OCI-LY1 (cell line): ENCODE results near the gene MYRF.

Experiments
- H2AFZ ChIP-seq: fragments of 200-600 bp; sonication (generic), shearing (Covaris generic); 2 replicates; pipeline ENCODE4 v1.6.0; 2014; ENCODE audit warnings: antibody characterized with exemption, mild to moderate bottlenecking, low read length
- H3F3A ChIP-seq: fragments of 200-600 bp; sonication (generic), shearing (Covaris generic); 2 replicates; pipeline ENCODE4 v1.6.0; 2014; ENCODE audit warnings: mild to moderate bottlenecking, antibody characterized with exemption, low read length, moderate library complexity; ENCODE audit not compliant: insufficient read depth
- H3K27ac ChIP-seq: fragments of 200-600 bp; sonication (generic); 2 replicates; pipeline ENCODE4 v1.5.1; 2014; ENCODE audit warnings: low read length, mixed run types, mild to moderate bottlenecking, low read depth; ENCODE audit not compliant: poor library complexity, severe bottlenecking
- H3K27me3 ChIP-seq: fragments of 200-600 bp; sonication (generic); 2 replicates; pipeline ENCODE4 v1.6.0; 2014; ENCODE audit warnings: antibody characterized with exemption, mild to moderate bottlenecking, low read length, moderate library complexity; ENCODE audit not compliant: insufficient read depth
- H3K36me3 ChIP-seq: fragments of 200-600 bp; sonication (generic); 2 replicates; pipeline ENCODE4 v1.6.1; 2014; ENCODE audit warnings: mild to moderate bottlenecking, antibody characterized with exemption, low read length, moderate library complexity, mixed read lengths; ENCODE audit not compliant: insufficient read depth
- H3K4me1 ChIP-seq: fragments of 200-600 bp; sonication (generic); 2 replicates; pipeline ENCODE4 v1.5.1; 2014; ENCODE audit warnings: mild to moderate bottlenecking, low read length, moderate library complexity; ENCODE audit not compliant: insufficient read depth, severe bottlenecking
- H3K4me2 ChIP-seq: fragments of 200-600 bp; sonication (generic), shearing (Covaris generic); 2 replicates; pipeline ENCODE4 v1.6.1; 2014; ENCODE audit warnings: low read length
- H3K4me3 ChIP-seq: fragments of 200-600 bp; sonication (generic); 2 replicates; pipeline ENCODE4 v1.5.1; 2014; ENCODE audit warnings: low read length, low read depth, mild to moderate bottlenecking, mixed read lengths; ENCODE audit not compliant: poor library complexity, severe bottlenecking
- H3K79me2 ChIP-seq: fragments of 200-600 bp; shearing (Covaris generic); 2 replicates; pipeline ENCODE4 v1.6.1; 2016; ENCODE audit warnings: mixed run types, low read length, mixed read lengths; ENCODE audit not compliant: insufficient read depth
- H3K9ac ChIP-seq: fragments of 200-600 bp; sonication (generic), shearing (Covaris generic); 2 replicates; pipeline ENCODE4 v1.6.1; 2014; ENCODE audit warnings: mild to moderate bottlenecking, low read length, mixed read lengths
- H3K9me2 ChIP-seq: fragments of 200-600 bp; sonication (generic), shearing (Covaris generic); 2 replicates; pipeline ENCODE4 v1.6.1; 2014; ENCODE audit warnings: low read depth, mild to moderate bottlenecking, low read length, mixed read lengths
- H3K9me3 ChIP-seq: fragments of 200-600 bp; shearing (Covaris generic); 2 replicates; pipeline ENCODE4 v1.6.1; 2014; ENCODE audit warnings: low read length, mixed read lengths
- H4K20me1 ChIP-seq: fragments of 200-600 bp; sonication (generic), shearing (Covaris generic); 2 replicates; pipeline ENCODE4 v1.6.0; 2016; ENCODE audit warnings: mild to moderate bottlenecking, low read length; ENCODE audit not compliant: insufficient read depth
- EZH2 ChIP-seq: fragments of 200-600 bp; sonication (generic), shearing (Covaris generic); IDR thresholded peaks from 2 replicates; pipeline ENCODE4 v1.8.0; 2017; ENCODE audit warnings: borderline replicate concordance, mixed run types, mild to moderate bottlenecking, antibody characterized with exemption, low read length, moderate library complexity, mixed read lengths
- TF ChIP-seq, protein P1 (sequence below): fragments of 200-600 bp; sonication (generic), shearing (Covaris generic); IDR thresholded peaks from 2 replicates; pipeline ENCODE4 v1.5.1; 2017; ENCODE audit warnings: mild to moderate bottlenecking, antibody characterized with exemption, low read length, moderate library complexity, mixed read lengths

The MYRF gene

DNA sequence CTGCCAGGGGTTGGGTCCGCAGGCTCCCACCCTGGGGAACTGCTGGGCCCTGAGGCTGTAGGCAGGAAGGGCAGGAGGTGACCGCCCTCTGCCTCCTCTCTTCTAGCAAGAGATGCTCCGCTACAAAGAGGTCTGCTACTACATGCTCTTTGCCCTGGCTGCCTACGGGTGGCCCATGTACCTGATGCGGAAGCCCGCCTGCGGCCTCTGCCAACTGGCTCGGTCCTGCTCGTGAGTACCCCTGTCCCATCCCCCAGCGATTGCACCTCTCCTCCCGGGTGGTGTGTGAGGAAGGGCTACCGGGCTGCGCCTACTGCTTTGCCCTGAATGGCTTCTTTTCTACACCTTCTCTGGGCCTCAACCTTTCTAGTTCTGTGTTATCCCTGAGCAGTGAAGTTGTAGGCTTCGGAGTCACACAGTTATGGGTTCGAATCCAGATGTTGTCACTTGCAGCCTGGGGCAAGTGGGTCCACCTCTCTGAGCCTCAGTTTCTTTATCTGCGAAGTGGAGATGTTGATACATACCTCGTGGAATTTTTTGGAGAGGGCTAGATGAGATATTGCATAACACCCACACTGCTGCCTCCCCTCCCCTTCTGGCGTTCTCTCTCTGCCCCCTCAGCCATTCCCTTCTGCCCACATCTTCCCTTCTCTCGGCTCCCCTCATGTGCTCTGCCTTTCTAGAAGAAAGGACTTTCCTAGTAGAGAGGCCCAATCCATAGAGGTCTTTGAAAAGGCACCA, 21.1 kb upstream of the MYRF start:
- Histone ChIP-seq H3F3A (no peaks in the 10 kb centered on the region), H2AFZ (no peak overlapping the region), H3K27me3 (no peaks in the 10 kb centered on the region), H3K4me2 (no peak overlapping the region), H3K9ac (no peak overlapping the region), H3K9me2 (no peaks in the 10 kb centered on the region), H3K9me3 (no peaks in the 10 kb centered on the region), H3K36me3 (no peaks in the 10 kb centered on the region), H3K79me2 (no peaks in the 10 kb centered on the region), H3K27ac (no peak overlapping the region), H4K20me1 (no peaks in the 10 kb centered on the region), H3K4me1 (no peaks in the 10 kb centered on the region), H3K4me3 (no peak overlapping the region)
- TF ChIP-seq, protein P1, sequence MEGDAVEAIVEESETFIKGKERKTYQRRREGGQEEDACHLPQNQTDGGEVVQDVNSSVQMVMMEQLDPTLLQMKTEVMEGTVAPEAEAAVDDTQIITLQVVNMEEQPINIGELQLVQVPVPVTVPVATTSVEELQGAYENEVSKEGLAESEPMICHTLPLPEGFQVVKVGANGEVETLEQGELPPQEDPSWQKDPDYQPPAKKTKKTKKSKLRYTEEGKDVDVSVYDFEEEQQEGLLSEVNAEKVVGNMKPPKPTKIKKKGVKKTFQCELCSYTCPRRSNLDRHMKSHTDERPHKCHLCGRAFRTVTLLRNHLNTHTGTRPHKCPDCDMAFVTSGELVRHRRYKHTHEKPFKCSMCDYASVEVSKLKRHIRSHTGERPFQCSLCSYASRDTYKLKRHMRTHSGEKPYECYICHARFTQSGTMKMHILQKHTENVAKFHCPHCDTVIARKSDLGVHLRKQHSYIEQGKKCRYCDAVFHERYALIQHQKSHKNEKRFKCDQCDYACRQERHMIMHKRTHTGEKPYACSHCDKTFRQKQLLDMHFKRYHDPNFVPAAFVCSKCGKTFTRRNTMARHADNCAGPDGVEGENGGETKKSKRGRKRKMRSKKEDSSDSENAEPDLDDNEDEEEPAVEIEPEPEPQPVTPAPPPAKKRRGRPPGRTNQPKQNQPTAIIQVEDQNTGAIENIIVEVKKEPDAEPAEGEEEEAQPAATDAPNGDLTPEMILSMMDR = no peak
- no peak for TF ChIP-seq EZH2

DNA sequence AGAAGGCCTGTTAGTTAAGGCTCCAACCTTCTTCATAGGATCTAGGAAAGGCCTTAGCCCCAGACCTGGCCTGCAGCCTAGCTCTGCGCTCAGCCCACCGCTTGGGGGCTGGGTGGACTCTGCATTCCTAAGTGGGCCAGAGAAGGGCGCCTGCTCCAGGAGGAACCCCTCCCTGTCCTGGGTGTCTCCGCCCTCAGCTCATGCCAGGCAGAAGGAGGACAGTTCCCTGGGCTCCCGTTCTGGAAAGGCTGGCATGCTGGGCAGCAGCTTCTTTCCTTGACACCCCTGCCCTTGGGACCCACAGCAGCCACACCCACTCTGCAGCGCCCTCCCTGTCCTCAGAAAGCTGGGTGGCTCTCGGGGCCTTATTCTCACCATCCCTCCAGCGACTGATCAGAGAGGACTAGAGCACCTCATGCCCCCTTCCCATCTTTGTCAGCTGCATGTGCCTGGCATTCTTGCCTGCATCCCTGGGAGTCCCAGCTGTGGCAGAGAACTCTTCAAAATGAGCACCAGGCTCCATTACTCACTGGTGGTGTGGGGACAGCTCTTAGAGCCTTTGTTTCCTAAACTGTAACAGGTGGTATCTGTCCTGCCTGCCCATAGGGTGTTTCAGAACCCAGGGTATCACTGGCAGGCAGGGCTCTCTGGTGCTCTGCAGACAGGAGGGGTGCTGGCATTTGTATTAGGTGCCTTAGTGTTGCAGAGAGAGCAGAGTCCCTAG, 20.3 kb upstream of the MYRF start:
- Histone ChIP-seq H3K79me2 (no peaks in the 10 kb centered on the region), H3K4me1 (no peaks in the 10 kb centered on the region), H3F3A (no peaks in the 10 kb centered on the region), H3K9ac (no peak overlapping the region), H3K4me3 (no peak overlapping the region), H4K20me1 (no peaks in the 10 kb centered on the region), H3K27me3 (no peaks in the 10 kb centered on the region), H3K36me3 (no peaks in the 10 kb centered on the region), H3K9me2 (no peaks in the 10 kb centered on the region), H3K4me2 (no peak overlapping the region), H3K27ac (no peak overlapping the region), H2AFZ (no peak overlapping the region), H3K9me3 (no peaks in the 10 kb centered on the region)
- TF ChIP-seq EZH2 = no peak
- TF ChIP-seq, protein P1 = no peak

DNA sequence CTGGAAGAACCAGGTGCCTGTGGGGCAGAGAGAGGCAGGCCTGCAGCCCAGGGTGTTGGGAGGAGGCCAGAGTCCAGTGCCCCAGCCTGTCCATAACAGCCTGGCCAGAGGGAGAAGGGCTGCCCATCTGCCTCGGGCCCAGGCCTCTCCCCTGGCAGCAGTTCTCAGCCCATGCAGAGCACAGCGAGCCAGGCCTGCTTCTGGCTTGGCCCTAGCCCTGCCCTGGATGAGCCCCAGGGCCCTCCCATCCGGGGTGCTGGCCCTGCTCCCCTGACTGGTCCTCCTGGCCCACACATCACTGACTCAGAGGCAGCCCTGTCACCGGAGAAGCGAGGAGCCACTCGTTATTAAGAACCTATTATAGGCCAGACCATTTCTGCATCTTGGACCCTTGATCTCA, 19.7 kb upstream of the MYRF start:
- H3K9me3 ChIP-seq = no peaks in the 10 kb centered on the region
- H4K20me1 ChIP-seq = no peaks in the 10 kb centered on the region
- no peak for TF ChIP-seq EZH2
- TF ChIP-seq, protein P1 = no peak
- H3K36me3 ChIP-seq = no peaks in the 10 kb centered on the region
- no peak overlapping the region for H3K4me3 ChIP-seq
- H2AFZ ChIP-seq = no peak overlapping the region
- no peaks in the 10 kb centered on the region for H3K79me2 ChIP-seq
- no peaks in the 10 kb centered on the region for H3K27me3 ChIP-seq
- H3F3A ChIP-seq = no peaks in the 10 kb centered on the region
- no peaks in the 10 kb centered on the region for H3K4me1 ChIP-seq
- no peak overlapping the region for H3K4me2 ChIP-seq
- H3K9me2 ChIP-seq = no peaks in the 10 kb centered on the region
- no peak overlapping the region for H3K27ac ChIP-seq
- no peak overlapping the region for H3K9ac ChIP-seq
